A549 (cell line): ENCODE results near the gene FGGY. TPM values are rescaled to one million over a fixed set of nuclear protein-coding genes. Genes with fewer than 3 reads are reported as not detected.

Source experiments
- ATAC-seq, 2 experiments: fragments of 200-7000 bp in 1 of 2; fragments of >200 bp in 1 of 2; cut with Nextera tagmentation in 1 of 2; cut with Tn5 transposase in 1 of 2; 3 replicates each; pipeline versions ENCODE4 v1.8.0 to v1.9.1; 2018 to 2020; ENCODE audit warnings: mild to moderate bottlenecking in 1 of 2, moderate library complexity in 1 of 2
- CTCF ChIA-PET: fragments of 300-600 bp; sonication (Branson Sonifier 250); formaldehyde crosslinking; extraction: SDS; loops from one replicate; lab custom pipeline; 2021; ENCODE audit warnings: antibody characterized with exemption, inconsistent platforms; lab: Yijun Ruan, JAX
- POLR2A ChIA-PET: fragments of 350-600 bp; formaldehyde crosslinking; extraction: SDS; loops from one replicate; lab custom pipeline; 2021; ENCODE audit warnings: antibody characterized with exemption, inconsistent platforms; lab: Yijun Ruan, JAX
- DNase-seq, 2 experiments: peaks; one replicate each; pipeline versions ENCODE4 v3.0.0 to v3.0.0-alpha.2; 2011 to 2016; ENCODE audit warnings: low read depth in 1 of 2, low spot score in 1 of 2
- FAIRE-seq: peaks from 2 replicates; lab custom pipeline; 2011; peaks lifted over from hg19 to GRCh38; lab: Jason Lieb, UNC
- H3K27ac ChIP-seq, 2 experiments: fragments of >200 bp; sonication (Bioruptor Twin); formaldehyde crosslinking; 3 replicates each; pipeline ENCODE4 v1.5.1; 2016 to 2017
- H3K4me1 ChIP-seq: fragments of >200 bp; sonication (Bioruptor Twin); formaldehyde crosslinking; 3 replicates; pipeline ENCODE4 v1.6.1; 2016
- H3K4me2 ChIP-seq: fragments of >200 bp; sonication (Bioruptor Twin); formaldehyde crosslinking; 3 replicates; pipeline ENCODE4 v1.6.1; 2016
- H3K4me3 ChIP-seq: fragments of >200 bp; sonication (Bioruptor Twin); formaldehyde crosslinking; 3 replicates; pipeline ENCODE4 v1.5.1; 2016
- H3K9me3 ChIP-seq: fragments of >200 bp; sonication (Bioruptor Twin); formaldehyde crosslinking; 3 replicates; pipeline ENCODE4 v1.6.1; 2016
- ATOH8 ChIP-seq: fragments of 250-450 bp; sonication (Bioruptor Pico); IDR thresholded peaks from 2 replicates; pipeline ENCODE4 v1.5.0; 2020; ENCODE audit warnings: low read depth, mild to moderate bottlenecking, moderate library complexity
- BHLHE40 ChIP-seq: IDR thresholded peaks from 2 replicates; pipeline ENCODE4 v1.6.1; 2012; ENCODE audit warnings: low read depth, low read length, inconsistent platforms
- CBX2 ChIP-seq: fragments of 200-600 bp; sonication (generic); IDR thresholded peaks from 2 replicates; pipeline ENCODE4 v1.6.1; 2016; ENCODE audit warnings: low read depth, mild to moderate bottlenecking, borderline replicate concordance
- CHD2 ChIP-seq: fragments of 150-350 bp; IDR thresholded peaks from 2 replicates; pipeline ENCODE4 v1.6.1; 2014; ENCODE audit warnings: low read length; ENCODE audit not compliant: partially characterized antibody
- CHD4 ChIP-seq: fragments of 200-600 bp; sonication (generic); IDR thresholded peaks from 2 replicates; pipeline ENCODE4 v1.6.1; 2016; ENCODE audit warnings: antibody characterized with exemption, mild to moderate bottlenecking, borderline replicate concordance
- EHMT2 ChIP-seq: fragments of 200-600 bp; sonication (generic); IDR thresholded peaks from 2 replicates; pipeline ENCODE4 v1.6.1; 2016; ENCODE audit warnings: antibody characterized with exemption, low read depth, mild to moderate bottlenecking, moderate library complexity
- EP300 ChIP-seq, 2 experiments: fragments of >200 bp; sonication (Bioruptor Twin); formaldehyde crosslinking; IDR thresholded peaks; 2 replicates in 1 of 2; 3 replicates in 1 of 2; pipeline ENCODE4 v1.6.1; 2016 to 2017
- GATA3 ChIP-seq: IDR thresholded peaks from 2 replicates; pipeline ENCODE4 v1.6.1; 2012; ENCODE audit warnings: borderline replicate concordance
- HDAC2 ChIP-seq: fragments of 200-600 bp; sonication (generic); IDR thresholded peaks from 2 replicates; pipeline ENCODE4 v1.6.1; 2016
- HES2 ChIP-seq: fragments of >200 bp; sonication (Bioruptor Twin); formaldehyde crosslinking; IDR thresholded peaks from 2 replicates; pipeline ENCODE4 v1.6.1; 2016
- HMGXB4 ChIP-seq: fragments of 250-450 bp; sonication (Bioruptor Pico); IDR thresholded peaks from 2 replicates; pipeline ENCODE4 v1.5.0; 2021; ENCODE audit warnings: mild to moderate bottlenecking, moderate library complexity, borderline replicate concordance
- HOXB5 ChIP-seq: fragments of 250-450 bp; sonication (Bioruptor Pico); IDR thresholded peaks from 2 replicates; pipeline ENCODE4 v1.5.0; 2020; ENCODE audit warnings: mild to moderate bottlenecking, moderate library complexity
- JUNB ChIP-seq: fragments of >200 bp; sonication (Bioruptor Twin); formaldehyde crosslinking; IDR thresholded peaks from 2 replicates; pipeline ENCODE4 v1.6.1; 2016
- KDM1A ChIP-seq: fragments of 200-600 bp; sonication (generic); IDR thresholded peaks from 2 replicates; pipeline ENCODE4 v1.6.1; 2016; ENCODE audit warnings: low read depth, mild to moderate bottlenecking
- KDM5A ChIP-seq: fragments of 200-600 bp; sonication (generic); IDR thresholded peaks from 2 replicates; pipeline ENCODE4 v1.6.1; 2016; ENCODE audit warnings: antibody characterized with exemption, mild to moderate bottlenecking
- MAFK ChIP-seq: fragments of 450-650 bp; IDR thresholded peaks from 2 replicates; pipeline ENCODE4 v1.6.1; 2014; ENCODE audit not compliant: partially characterized antibody
- MAX ChIP-seq: IDR thresholded peaks from 2 replicates; pipeline ENCODE4 v1.6.1; 2012
- NFE2L2 ChIP-seq: fragments of 150-350 bp; conservative IDR thresholded peaks from 2 replicates; pipeline ENCODE4 v1.6.1; 2014; ENCODE audit warnings: low read length
- PHF8 ChIP-seq: fragments of 200-600 bp; sonication (generic); IDR thresholded peaks from 2 replicates; pipeline ENCODE4 v1.6.1; 2016; ENCODE audit warnings: low read depth, mild to moderate bottlenecking, antibody characterized with exemption, moderate library complexity, borderline replicate concordance
- RARB ChIP-seq: fragments of 250-450 bp; sonication (Bioruptor Pico); IDR thresholded peaks from 2 replicates; pipeline ENCODE4 v1.8.0; 2021; ENCODE audit warnings: mild to moderate bottlenecking, moderate library complexity
- SMC3 ChIP-seq: fragments of >200 bp; sonication (Bioruptor Twin); formaldehyde crosslinking; IDR thresholded peaks from 3 replicates; pipeline ENCODE4 v1.6.1; 2018; ENCODE audit warnings: inconsistent platforms
- TFCP2L1 ChIP-seq: fragments of 250-450 bp; sonication (Bioruptor Pico); IDR thresholded peaks from 2 replicates; pipeline ENCODE4 v1.5.0; 2021; ENCODE audit warnings: mild to moderate bottlenecking
- ZC3H11A ChIP-seq: fragments of 450-650 bp; IDR thresholded peaks from 2 replicates; pipeline ENCODE4 v1.6.1; 2014; ENCODE audit warnings: antibody characterized with exemption, mild to moderate bottlenecking
- ZFP36 ChIP-seq: fragments of 450-650 bp; IDR thresholded peaks from 2 replicates; pipeline ENCODE4 v1.6.1; 2014; ENCODE audit warnings: borderline replicate concordance; ENCODE audit not compliant: partially characterized antibody
- ZNF302 ChIP-seq: fragments of 250-450 bp; sonication (Bioruptor Pico); IDR thresholded peaks from 2 replicates; pipeline ENCODE4 v1.9.0; 2021; ENCODE audit warnings: inconsistent platforms, mild to moderate bottlenecking, moderate library complexity
- WGBS: methylation state at CpG from one replicate; pipeline ENCODE4 v1.1.6; 2017; ENCODE audit errors: missing lambda C conversion rate; 5-methylcytosine and 5-hydroxymethylcytosine counted together
- polyA plus RNA-seq, 4 experiments: library from polyadenylated mRNA; depleted of rRNA in 3 of 4; stranded (reverse); fragments of >200 nt; fragmentation: RNase III in 1 of 4; extraction: RNeasy Plus Mini Kit Qiagen cat#74134 plus additional on column Dnase treatment in 1 of 4; gene quantifications; 2 replicates in 3 of 4; 3 replicates in 1 of 4; pipeline ENCODE4 v1.2.3, GENCODE V29; 2011 to 2017

Gene FGGY
- polyA plus RNA-seq, 2 of the 4 experiments (the other 2 are of a cell fraction) = 2.9 to 4.8 TPM

GRCh38 chr1:59556398-59556797 is 259.5 kb downstream of the FGGY start:
- no peak for DNase-seq

GRCh38 chr1:59556802-59557548 is 260.1 kb downstream of the FGGY start:
- 67% methylated on average over 8 of the region's 8 CpGs for WGBS
- POLR2A ChIA-PET = no interaction called here
- Histone ChIP-seq H3K4me1 (no peaks in the 10 kb centered on the region), H3K27ac (no peak overlapping the region), H3K4me2 (no peak overlapping the region), H3K4me3 (no peak overlapping the region), H3K9me3 (no peaks in the 10 kb centered on the region)
- TF ChIP-seq EHMT2 = no peak
- no peak for TF ChIP-seq ZNF302 (CRISPR knock-in tag)
- TF ChIP-seq MAX = no peak
- TF ChIP-seq CHD2 = no peak
- TF ChIP-seq CBX2 = no peak
- no peak for TF ChIP-seq GATA3
- TF ChIP-seq ZFP36 = no peak
- TF ChIP-seq NFE2L2 = no peak
- no peak for TF ChIP-seq ATOH8 (CRISPR knock-in tag)
- TF ChIP-seq MAFK = no peak
- TF ChIP-seq EP300 (IDR thresholded peaks at IDR 0.05) = no peak
- no peak for TF ChIP-seq KDM1A
- TF ChIP-seq BHLHE40 = no peak
- no peak for TF ChIP-seq HES2
- no peak for TF ChIP-seq ZC3H11A
- no peak for TF ChIP-seq SMC3
- TF ChIP-seq HMGXB4 (CRISPR knock-in tag) = no peak
- no peak for TF ChIP-seq TFCP2L1 (CRISPR knock-in tag)
- no peak for TF ChIP-seq KDM5A
- no peak for TF ChIP-seq JUNB
- DNase-seq (no peak), ATAC-seq (no peak), FAIRE-seq (no peak)
- CTCF ChIA-PET = no interaction called here

More at GRCh38 chr1:59556398-59556797, 259.5 kb downstream of the FGGY start:
- 70% methylated on average over 1 of the region's 1 CpG for WGBS
- no peak for ATAC-seq
- no peak overlapping the region for H3K4me2 ChIP-seq
- no peaks in the 10 kb centered on the region for H3K9me3 ChIP-seq
- H3K4me3 ChIP-seq = no peak overlapping the region
- H3K4me1 ChIP-seq = no peaks in the 10 kb centered on the region
- no peak for FAIRE-seq
- H3K27ac ChIP-seq = no peak overlapping the region
- POLR2A ChIA-PET = no interaction called here
- no peak for TF ChIP-seq HDAC2
- no peak for TF ChIP-seq ZNF302 (CRISPR knock-in tag)
- TF ChIP-seq ATOH8 (CRISPR knock-in tag) = no peak
- TF ChIP-seq SMC3 = no peak
- no peak for TF ChIP-seq PHF8
- no peak for TF ChIP-seq HOXB5
- no peak for TF ChIP-seq CHD4
- no peak for TF ChIP-seq RARB
- CTCF ChIA-PET = no interaction called here
